ENCODE measurements around the gene PDCD4. TPM values are rescaled to one million over a fixed set of nuclear protein-coding genes. Genes with fewer than 3 reads are reported as not detected.

PDCD4 gene
- total and polyA plus RNA-seq, 2 of the 4 experiments (the other 2 are of a cell fraction) = 10.9 to 49.7 TPM

DNA sequence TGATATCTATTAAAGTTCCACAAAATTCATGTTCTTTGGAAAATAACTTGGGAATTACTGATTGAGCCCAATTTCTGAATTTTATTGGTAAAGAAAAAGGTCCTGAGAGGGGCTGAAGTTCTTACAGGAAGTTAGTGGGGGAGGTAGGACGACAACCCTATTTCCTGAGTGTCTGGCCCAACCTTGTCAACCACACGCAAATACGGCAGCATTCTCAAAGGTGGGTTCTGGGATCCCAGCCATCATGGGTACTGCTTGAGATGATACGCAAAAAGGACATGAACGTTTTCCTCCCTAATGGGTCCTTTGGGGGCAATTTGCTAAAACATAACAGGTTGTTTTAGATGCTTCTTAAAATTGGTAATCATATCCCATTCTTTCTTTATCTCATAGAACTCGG, 2.7 kb upstream of the PDCD4 start:
- DNase-seq (no peak), ATAC-seq (ENCODE audit: low read depth) (no peak)
- Histone ChIP-seq H3K18ac (ENCODE audit: low read depth, low read length) (no peak overlapping the region), H4K20me1 (ENCODE audit: insufficient read depth, low read length) (no peaks in the 10 kb centered on the region), H2AFZ (replicated peaks; ENCODE audit: low read length, poor library complexity) (no peak overlapping the region), H4K8ac (ENCODE audit: low read depth in 2 of 2, low read length in 2 of 2) (no peak overlapping the region), H2BK15ac (ENCODE audit: low read depth, low read length) (no peak overlapping the region), H3K4me3 (ENCODE audit: insufficient read depth, low read depth, low read length) (no peak overlapping the region), H3K23ac (ENCODE audit: low read depth, low read length) (no peak overlapping the region), H3K56ac (ENCODE audit: extremely low read depth, insufficient read depth, low read length) (no peak overlapping the region), H3K36me3 (ENCODE audit: control insufficient read depth, insufficient read depth, low read length) (no peaks in the 10 kb centered on the region), H3K4ac (ENCODE audit: low read depth, low read length) (no peak overlapping the region), H3K9me3 (ENCODE audit: control insufficient read depth, insufficient read depth, low read length) (no peaks in the 10 kb centered on the region), H2AK5ac (ENCODE audit: low read depth, low read length) (no peak overlapping the region), H3K4me1 (ENCODE audit: control insufficient read depth, insufficient read depth, low read length) (peaks cover 13% of the 10 kb centered on the region), H4K91ac (ENCODE audit: insufficient read depth, low read depth, low read length) (no peak overlapping the region), H3K4me2 (ENCODE audit: low read depth, low read length) (no peak overlapping the region), H2BK120ac (ENCODE audit: low read depth, low read length) (no peak overlapping the region), H3K9me1 (ENCODE audit: insufficient read depth, low read length) (peaks cover 17% of the 10 kb centered on the region), H3K27ac (ENCODE audit: insufficient read depth, low read length) (no peak overlapping the region), H3K9ac (ENCODE audit: low read depth, low read length) (no peak overlapping the region), H3K14ac (replicated peaks; ENCODE audit: low read depth, low read length) (no peak overlapping the region), H2BK5ac (ENCODE audit: low read depth, low read length, poor library complexity, severe bottlenecking) (no peak overlapping the region), H3K27me3 (ENCODE audit: control insufficient read depth, insufficient read depth, low read length) (no peaks in the 10 kb centered on the region), H3K79me1 (ENCODE audit: low read depth in 1 of 2, low read length in 2 of 2) (peaks cover 0 to 11% of the 10 kb centered on the region in 2 experiments; a peak in 2 of 4 replicates), H2BK20ac (ENCODE audit: low read depth, low read length) (no peak overlapping the region), H4K5ac (ENCODE audit: low read depth, low read length) (no peak overlapping the region), H2AK9ac (replicated peaks; ENCODE audit: low read depth, low read length, poor library complexity) (no peak overlapping the region)
- POLR2A ChIA-PET (ENCODE audit: unreplicated experiment) = no interaction called here
- intact Hi-C loops (cut with micrococcal nuclease) (no loop called here), in situ Hi-C loops (cut with MboI; ENCODE audit: low sequenced_read_pairs) (no loop called here), dilution Hi-C loops (cut with HindIII; ENCODE audit: low sequenced_read_pairs, unreplicated experiment) (no loop called here)
- no CpG with 5 or more reads among the region's 6 CpGs for WGBS, 2 experiments (ENCODE audit: extremely low coverage in 2 of 2, insufficient read length in 1 of 2)
- CTCF ChIA-PET = no interaction called here
- BruUV-seq (replicated peaks) = no TSS peak
- TF ChIP-seq NFE2L2 (IDR thresholded peaks at IDR 0.05; ENCODE audit: low read depth, low read length) = no peak
- no peak for TF ChIP-seq MAFK (IDR thresholded peaks at IDR 0.05; ENCODE audit: low read depth, low read length)
- no peak for TF ChIP-seq RCOR1 (IDR thresholded peaks at IDR 0.05; ENCODE audit: insufficient replicate concordance, low read length)
- no peak for TF ChIP-seq MXI1 (IDR thresholded peaks at IDR 0.05; ENCODE audit: borderline replicate concordance, low read depth, low read length)
- TF ChIP-seq RFX5 (IDR thresholded peaks at IDR 0.05; ENCODE audit: low read depth, low read length) = no peak
- no peak for TF ChIP-seq FOS (IDR thresholded peaks at IDR 0.05; ENCODE audit: low read depth, low read length)
- TF ChIP-seq RAD21 (IDR thresholded peaks at IDR 0.05; ENCODE audit: low read length) = no peak
- no peak for TF ChIP-seq BHLHE40 (IDR thresholded peaks at IDR 0.05; ENCODE audit: low read depth, low read length)
- TF ChIP-seq SMC3 (IDR thresholded peaks at IDR 0.05; ENCODE audit: low read depth, low read length) = no peak
- no peak for TF ChIP-seq CEBPB (IDR thresholded peaks at IDR 0.05; ENCODE audit: low read depth, low read length)
- TF ChIP-seq CHD1 (IDR thresholded peaks at IDR 0.05; ENCODE audit: low read depth, low read length) = no peak
- TF ChIP-seq, protein P1, sequence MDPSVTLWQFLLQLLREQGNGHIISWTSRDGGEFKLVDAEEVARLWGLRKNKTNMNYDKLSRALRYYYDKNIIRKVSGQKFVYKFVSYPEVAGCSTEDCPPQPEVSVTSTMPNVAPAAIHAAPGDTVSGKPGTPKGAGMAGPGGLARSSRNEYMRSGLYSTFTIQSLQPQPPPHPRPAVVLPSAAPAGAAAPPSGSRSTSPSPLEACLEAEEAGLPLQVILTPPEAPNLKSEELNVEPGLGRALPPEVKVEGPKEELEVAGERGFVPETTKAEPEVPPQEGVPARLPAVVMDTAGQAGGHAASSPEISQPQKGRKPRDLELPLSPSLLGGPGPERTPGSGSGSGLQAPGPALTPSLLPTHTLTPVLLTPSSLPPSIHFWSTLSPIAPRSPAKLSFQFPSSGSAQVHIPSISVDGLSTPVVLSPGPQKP (IDR thresholded peaks at IDR 0.05; ENCODE audit: borderline replicate concordance, low read depth, low read length) = no peak
- TF ChIP-seq, protein P2, sequence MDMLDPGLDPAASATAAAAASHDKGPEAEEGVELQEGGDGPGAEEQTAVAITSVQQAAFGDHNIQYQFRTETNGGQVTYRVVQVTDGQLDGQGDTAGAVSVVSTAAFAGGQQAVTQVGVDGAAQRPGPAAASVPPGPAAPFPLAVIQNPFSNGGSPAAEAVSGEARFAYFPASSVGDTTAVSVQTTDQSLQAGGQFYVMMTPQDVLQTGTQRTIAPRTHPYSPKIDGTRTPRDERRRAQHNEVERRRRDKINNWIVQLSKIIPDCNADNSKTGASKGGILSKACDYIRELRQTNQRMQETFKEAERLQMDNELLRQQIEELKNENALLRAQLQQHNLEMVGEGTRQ (IDR thresholded peaks at IDR 0.05; ENCODE audit: low read depth, low read length) = no peak
- TF ChIP-seq, protein P3, sequence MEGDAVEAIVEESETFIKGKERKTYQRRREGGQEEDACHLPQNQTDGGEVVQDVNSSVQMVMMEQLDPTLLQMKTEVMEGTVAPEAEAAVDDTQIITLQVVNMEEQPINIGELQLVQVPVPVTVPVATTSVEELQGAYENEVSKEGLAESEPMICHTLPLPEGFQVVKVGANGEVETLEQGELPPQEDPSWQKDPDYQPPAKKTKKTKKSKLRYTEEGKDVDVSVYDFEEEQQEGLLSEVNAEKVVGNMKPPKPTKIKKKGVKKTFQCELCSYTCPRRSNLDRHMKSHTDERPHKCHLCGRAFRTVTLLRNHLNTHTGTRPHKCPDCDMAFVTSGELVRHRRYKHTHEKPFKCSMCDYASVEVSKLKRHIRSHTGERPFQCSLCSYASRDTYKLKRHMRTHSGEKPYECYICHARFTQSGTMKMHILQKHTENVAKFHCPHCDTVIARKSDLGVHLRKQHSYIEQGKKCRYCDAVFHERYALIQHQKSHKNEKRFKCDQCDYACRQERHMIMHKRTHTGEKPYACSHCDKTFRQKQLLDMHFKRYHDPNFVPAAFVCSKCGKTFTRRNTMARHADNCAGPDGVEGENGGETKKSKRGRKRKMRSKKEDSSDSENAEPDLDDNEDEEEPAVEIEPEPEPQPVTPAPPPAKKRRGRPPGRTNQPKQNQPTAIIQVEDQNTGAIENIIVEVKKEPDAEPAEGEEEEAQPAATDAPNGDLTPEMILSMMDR (conservative IDR thresholded peaks at IDR 0.05; ENCODE audit: low read depth, low read length) = no peak
- no peak for TF ChIP-seq MAZ (IDR thresholded peaks at IDR 0.05; ENCODE audit: borderline replicate concordance, low read depth, low read length)
- TF ChIP-seq POLR2A (IDR thresholded peaks at IDR 0.05; ENCODE audit: low read depth, low read length) = no peak

All from IMR-90 (cell line).